Measurements from ENCODE around the gene STXBP5.

STXBP5 gene

GRCh38 chr6:147211349-147211748 is 7.1 kb downstream of the STXBP5 start:
- no peak for DNase-seq (ENCODE audit: low spot score)

GRCh38 chr6:147211831-147212230 is 7.6 kb downstream of the STXBP5 start:
- DNase-seq (ENCODE audit: low spot score) = no peak

- DNase-seq (ENCODE audit: low spot score) = no peak
Measured at GRCh38 chr6:147212622-147213021, 8.4 kb downstream of the STXBP5 start.

- no peak for DNase-seq (ENCODE audit: low spot score)
Measured at GRCh38 chr6:147213772-147214171, 9.6 kb downstream of the STXBP5 start.

- no peak for DNase-seq (ENCODE audit: low spot score)
Measured at GRCh38 chr6:147214248-147215227, 10.3 kb downstream of the STXBP5 start.

- DNase-seq (ENCODE audit: low spot score) = no peak
Measured at GRCh38 chr6:147216915-147217314, 12.7 kb downstream of the STXBP5 start.

GRCh38 chr6:147217840-147218404 is 13.7 kb downstream of the STXBP5 start:
- DNase-seq (ENCODE audit: low spot score) = no peak

GRCh38 chr6:147218797-147219196 is 14.6 kb downstream of the STXBP5 start:
- no peak for DNase-seq (ENCODE audit: low spot score)

- no peak for DNase-seq (ENCODE audit: low spot score)
Measured at GRCh38 chr6:147219463-147219862, 15.2 kb downstream of the STXBP5 start.

- DNase-seq (ENCODE audit: low spot score) = no peak
Measured at GRCh38 chr6:147220345-147220744, 16.1 kb downstream of the STXBP5 start.

- DNase-seq (ENCODE audit: low spot score) = no peak
Measured at GRCh38 chr6:147221739-147222138, 17.5 kb downstream of the STXBP5 start.

GRCh38 chr6:147222160-147222838 is 18.1 kb downstream of the STXBP5 start:
- DNase-seq (ENCODE audit: low spot score) = no peak

- DNase-seq (ENCODE audit: low spot score) = no peak
Measured at GRCh38 chr6:147223736-147224135, 19.5 kb downstream of the STXBP5 start.

GRCh38 chr6:147226163-147226724 is 22.0 kb downstream of the STXBP5 start:
- no peak for DNase-seq (ENCODE audit: low spot score)

- DNase-seq (ENCODE audit: low spot score) = no peak
Measured at GRCh38 chr6:147226877-147227276, 22.7 kb downstream of the STXBP5 start.

GRCh38 chr6:147227770-147228320 is 23.6 kb downstream of the STXBP5 start:
- DNase-seq (ENCODE audit: low spot score) = no peak

GRCh38 chr6:147231589-147231988 is 27.4 kb downstream of the STXBP5 start:
- no peak for DNase-seq (ENCODE audit: low spot score)

- DNase-seq (ENCODE audit: low spot score) = no peak
Measured at GRCh38 chr6:147234685-147235084, 30.5 kb downstream of the STXBP5 start.

- DNase-seq (ENCODE audit: low spot score) = no peak
Measured at GRCh38 chr6:147238164-147238563, 33.9 kb downstream of the STXBP5 start.

GRCh38 chr6:147238906-147239305 is 34.7 kb downstream of the STXBP5 start:
- DNase-seq (ENCODE audit: low spot score) = no peak

- no peak for DNase-seq (ENCODE audit: low spot score)
Measured at GRCh38 chr6:147244832-147245231, 40.6 kb downstream of the STXBP5 start.

- no peak for DNase-seq (ENCODE audit: low spot score)
Measured at GRCh38 chr6:147245693-147246092, 41.5 kb downstream of the STXBP5 start.
